Raji (cell line): Measurements from ENCODE around the gene TMEM178B.

Source experiments
- POLR2A ChIP-seq: IDR thresholded peaks from 2 replicates; pipeline ENCODE4 v1.6.1; 2011; ENCODE audit warnings: low read depth, low read length, control low read depth; ENCODE audit not compliant: insufficient read depth

TMEM178B gene

DNA sequence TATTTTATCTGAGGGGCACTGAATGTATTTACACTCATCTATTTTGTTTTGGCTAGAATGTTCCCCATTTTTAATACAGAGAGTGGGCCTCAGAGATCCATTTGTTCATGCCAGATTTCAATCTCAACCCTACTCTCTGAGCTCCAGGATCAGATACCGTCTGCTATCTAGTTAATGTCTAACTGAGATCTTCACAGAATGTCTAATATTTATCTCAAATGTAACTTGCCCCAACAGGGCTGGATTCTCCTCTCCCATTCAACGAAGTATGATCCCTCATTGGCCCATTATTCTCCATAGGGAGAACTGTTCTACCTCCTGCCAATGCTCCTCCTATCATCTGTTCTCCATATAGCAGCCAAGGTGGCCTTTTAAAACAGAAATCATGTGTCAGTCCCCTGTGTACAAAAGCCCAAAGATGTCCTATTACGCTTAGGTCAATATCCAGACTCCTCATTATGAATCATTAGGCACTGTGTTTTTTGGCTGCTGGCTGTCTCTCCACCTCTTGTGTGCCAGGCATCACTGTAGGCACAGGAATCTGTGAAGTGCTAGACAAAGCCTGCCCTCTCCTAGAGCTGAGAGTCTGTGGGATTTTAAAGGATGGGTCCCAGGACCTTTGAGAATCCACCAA, 308.0 kb downstream of the TMEM178B start:
- TF ChIP-seq POLR2A = no peak

DNA sequence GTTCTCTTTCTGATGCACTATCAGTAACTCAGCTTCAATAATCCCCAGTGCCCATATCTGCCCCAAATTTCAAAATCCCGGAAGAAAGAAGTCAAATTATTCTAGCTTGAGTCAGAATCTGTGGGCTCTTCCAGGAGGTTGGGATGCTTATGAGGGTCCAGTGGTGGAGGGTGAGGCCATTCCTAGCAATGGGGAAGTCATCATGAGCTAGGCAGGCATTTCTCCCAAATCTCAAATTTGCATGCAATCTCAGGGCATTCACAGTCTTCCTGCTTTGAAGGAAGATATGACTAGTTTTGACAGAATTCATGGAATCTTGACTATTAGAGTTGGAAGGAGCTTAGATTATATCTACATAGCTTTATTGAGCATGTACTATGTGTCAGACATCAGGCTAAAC, 313.0 kb downstream of the TMEM178B start:
- TF ChIP-seq POLR2A = no peak

DNA sequence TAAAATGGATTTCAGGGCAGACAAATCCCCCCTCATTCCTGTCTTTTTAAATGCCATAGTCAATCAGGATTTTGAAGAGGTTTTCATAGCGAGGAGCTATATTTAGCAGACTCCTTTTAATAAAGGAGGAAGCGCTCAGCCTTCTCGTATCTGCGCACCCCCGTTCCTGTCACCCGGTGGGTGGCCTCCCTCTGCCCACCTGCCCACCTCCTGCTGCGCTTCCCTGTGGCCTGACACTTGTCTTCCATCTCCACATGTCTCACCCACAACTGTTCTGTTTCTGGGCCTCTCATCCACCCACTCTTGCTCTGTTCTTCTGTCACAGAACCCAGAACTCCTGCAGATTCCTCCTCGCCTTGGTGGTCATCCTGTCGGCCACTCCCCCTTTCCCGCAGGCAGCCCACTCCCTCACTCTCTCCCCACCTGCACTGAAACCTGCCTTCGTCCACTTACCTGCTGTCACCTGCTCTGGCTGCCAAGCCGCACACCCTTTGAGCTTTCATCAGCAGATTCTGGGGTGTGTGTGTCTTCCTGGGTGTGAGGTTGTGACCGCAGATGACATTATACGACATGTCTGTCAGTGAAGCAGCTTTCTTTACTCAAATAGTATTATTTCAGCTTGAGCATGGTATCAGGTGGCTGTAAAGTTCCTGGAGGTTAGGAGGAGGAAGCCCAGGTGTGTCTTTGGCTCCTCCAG, 313.8 kb downstream of the TMEM178B start:
- no peak for TF ChIP-seq POLR2A

DNA sequence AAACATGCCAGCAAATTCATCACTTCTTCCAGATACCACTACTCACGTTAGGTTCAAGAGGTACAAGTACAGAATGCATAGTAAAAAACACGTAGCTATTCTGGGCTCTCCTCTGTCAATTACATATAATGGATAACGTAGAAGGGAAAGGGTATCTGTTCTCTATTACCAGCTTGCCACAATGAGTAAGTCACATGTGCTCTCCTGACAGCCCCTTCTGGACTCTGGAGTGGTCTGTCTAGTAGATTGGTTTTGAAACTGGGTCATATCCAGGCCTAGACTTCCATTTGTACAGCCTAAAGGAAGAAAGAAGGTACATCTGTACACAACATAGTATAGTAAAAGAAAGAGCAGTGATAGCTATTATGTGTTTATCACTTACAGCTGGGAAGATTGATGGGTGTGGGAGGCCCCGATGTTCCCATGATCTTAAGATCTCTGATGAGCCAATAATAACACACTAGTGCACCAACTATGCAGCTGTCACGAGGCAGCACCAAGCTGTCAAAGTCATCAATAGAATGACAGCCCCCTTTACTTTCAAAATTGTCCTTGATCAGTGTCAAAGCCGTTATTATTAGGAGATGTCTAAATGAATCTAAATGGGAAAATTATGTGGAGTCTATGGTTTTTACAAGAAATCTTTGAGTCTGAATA, 315.4 kb downstream of the TMEM178B start:
- no peak for TF ChIP-seq POLR2A

DNA sequence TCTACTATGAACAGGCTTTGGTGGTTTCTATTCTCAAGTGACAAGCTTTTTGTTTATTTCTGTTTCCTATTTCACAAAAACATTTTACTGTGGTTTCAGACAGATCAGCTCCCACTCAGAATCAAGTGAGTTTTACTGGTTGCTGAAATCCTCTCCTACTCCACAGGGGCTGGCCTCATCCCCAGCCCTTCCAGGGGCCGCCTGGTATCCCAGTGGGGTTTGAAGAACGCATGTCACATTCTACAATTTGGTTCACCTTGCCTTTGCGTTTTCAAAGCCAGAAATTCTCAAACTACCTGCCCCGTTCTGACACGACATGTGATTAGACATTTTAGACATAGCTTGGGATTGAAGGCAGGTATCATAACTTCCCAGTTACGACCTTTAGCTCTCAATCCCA, 316.5 kb downstream of the TMEM178B start:
- TF ChIP-seq POLR2A = no peak

DNA sequence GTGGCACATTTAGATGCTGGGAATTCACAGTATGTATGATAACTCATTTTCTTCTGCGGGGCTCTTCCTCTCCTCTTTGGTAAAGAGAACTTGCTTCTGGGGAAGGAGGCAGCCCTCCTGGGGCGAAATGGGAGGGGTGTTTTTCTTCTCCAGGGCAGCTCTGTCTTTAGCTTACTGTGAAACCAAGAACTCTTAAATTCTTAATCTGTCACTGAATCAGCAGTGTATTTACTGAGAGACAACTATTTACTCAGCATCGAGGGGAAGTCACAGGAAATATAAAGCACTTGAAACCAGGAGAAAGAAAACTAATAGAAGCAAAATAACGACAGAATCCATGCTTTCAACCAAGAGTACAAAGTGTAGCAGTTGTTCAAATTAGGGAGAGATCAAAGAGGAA, 319.2 kb downstream of the TMEM178B start:
- no peak for TF ChIP-seq POLR2A

DNA sequence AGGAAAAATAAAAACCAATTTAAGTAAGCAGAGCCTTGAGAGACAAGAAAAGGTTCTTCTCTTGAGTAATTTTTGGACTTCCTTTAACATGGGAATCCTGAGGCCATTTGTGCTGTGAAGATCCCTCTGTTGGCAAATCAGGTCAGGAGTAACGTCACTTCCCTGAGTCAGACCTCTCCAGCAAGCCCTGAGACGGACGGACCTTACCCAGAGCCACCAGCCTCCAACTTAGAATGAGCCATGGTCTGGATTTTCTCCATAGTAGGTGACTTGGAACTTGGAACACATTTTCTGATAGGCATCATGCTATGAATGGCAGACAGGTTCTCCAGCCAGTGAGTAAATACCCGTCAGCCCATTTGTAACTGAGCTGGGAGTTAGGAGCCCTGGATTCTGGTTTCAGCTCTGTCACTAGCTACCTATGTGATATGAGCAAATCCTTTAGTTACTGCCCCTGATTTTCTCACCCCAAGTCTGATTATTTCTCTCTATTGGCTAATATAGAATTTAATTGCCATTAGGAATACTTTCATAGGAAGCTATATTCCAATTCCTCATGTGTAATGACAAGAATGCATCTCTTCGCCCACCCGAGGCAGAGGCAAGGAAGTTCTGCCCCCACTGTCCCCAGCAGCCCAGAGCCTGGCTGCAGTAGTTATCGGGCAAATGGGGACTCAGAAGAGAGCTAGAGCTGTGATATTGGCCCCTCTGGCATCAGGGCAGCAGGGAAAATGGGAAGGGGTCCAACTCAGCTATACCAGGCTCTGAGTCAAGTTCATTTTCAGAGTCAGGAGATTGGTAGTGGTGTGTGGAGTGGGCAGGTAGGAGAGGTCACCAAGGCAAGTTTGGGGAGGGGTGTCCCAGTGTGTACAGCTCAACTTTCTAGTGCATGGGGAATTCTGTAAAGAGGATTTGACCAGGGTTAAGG, 323.6 kb downstream of the TMEM178B start:
- TF ChIP-seq POLR2A = no peak

DNA sequence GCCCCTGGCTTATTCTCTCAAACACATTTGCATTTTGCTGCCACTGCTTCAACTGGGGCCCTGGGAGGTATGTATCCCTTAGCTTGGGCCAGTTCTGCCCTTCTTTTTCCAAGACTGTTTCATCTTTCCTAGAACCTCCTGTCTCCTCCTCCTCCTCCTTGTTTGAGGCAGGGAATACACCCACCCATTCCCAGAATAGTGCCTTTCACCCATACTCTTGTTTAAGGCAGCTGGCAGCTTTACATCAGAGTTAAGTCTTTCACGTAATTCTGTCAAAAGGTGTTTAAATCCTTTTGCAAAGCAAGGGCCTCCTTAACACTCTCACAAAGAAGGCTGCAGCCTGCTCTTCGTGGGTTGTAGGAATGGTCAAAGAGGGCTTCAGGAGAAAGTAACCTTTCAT, 326.5 kb downstream of the TMEM178B start:
- no peak for TF ChIP-seq POLR2A

DNA sequence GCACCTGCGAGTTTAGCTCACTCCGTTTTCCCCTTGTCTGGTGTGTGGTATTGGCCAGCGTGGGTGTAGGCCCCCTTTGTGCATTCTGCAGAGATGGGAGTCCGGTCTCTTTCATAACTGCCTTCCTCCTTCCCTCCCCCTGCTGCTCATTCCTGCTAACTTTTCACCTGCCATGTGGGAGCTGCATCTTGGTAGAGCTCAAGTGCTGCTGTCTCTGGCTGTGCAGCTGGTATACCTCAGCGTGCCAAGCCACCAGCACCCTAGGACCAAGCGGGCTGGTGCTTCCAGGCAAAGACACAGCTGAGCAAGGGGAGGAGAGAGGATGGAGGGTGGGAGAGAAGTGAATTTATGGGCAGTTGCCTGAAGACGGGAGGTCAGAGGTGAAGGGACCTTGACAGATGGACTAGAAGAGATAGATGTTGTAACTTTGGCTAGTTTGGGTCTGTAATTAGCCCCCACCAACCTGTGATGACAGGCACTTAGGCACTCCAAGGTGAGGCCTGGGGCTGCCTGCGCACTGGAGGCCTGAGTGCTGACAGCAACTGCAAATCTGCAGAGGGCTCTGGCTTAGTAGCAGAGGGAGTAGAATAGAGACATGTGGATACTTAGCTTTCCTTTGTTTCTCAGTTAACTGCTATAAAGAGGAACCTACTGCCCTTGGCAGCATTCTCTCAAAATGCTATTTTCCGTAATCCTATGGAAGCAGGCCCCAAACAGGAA, 328.6 kb downstream of the TMEM178B start:
- TF ChIP-seq POLR2A = no peak

DNA sequence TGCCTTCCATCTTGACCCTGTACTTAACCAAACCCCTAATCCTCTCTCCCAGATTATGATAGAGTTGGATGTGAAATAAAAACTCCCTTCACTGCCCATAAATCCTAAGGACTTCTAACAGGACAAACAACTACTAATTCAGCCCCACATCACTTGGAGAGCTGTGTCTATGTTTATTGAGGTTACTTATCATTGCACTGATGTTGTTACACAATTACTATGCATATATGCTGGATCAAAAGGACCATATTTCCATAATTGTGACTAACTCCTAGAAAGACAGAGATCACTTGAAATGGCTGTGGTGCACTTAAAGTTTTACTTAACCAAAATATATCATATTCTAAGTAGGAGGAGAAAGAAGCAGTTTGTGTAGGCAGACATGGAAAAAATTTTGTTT, 332.5 kb downstream of the TMEM178B start:
- TF ChIP-seq POLR2A = no peak

DNA sequence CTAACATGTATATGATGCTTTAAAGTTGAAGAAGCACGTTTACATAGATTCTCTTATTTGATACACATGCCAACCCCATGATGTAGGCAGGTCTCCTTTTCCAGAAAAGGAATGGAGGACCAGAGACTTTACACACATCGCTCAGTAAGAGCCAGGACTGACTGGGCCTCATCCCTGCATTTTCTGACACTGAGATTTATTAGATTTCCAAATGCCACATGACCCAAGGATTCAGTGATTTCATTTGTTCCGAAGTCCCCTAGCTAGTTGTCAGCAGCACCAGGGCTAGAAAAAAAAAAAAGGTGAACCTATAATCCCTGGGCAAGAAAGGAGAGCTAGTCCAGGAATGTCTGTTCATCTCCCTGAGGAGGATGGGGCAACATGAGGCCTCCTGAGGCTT, 334.0 kb downstream of the TMEM178B start:
- no peak for TF ChIP-seq POLR2A

DNA sequence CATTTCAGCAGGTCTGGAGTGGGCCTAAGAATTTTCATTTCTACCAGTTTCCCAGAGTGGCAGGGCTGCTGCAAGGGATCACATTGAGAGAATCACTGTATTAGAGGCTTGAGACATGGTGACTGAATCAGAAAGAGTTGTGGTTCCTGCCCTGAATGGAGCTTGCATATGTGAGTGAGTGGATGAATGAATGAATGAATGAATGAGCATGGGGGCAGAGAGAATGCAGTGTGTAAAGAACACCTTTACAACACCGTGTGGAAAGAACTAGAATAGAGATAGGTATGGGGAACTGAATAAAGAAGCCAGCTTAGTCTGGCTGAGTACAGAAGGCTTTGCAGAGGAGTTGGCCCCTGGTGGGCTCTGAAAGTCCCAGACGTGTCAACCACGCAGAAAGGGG, 334.6 kb downstream of the TMEM178B start:
- TF ChIP-seq POLR2A = no peak

DNA sequence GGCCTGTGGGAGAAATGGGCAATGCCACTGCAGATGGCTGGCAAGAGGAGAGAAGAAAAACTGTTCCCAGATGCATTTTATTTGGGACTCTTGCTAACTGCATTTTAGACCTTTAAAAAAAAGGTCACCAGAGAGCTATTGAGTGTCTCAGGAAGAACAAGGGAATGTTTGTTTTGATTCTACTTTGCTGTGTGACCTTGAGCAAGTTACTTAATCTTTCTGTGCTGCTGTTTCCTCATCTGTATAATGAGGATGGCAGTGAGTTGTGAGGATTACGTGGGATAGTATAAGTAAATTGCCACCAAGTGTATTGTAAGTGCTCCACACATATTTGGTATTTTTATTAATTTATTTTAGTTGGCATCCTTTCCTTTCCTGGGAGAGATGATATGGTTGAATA, 335.4 kb downstream of the TMEM178B start:
- no peak for TF ChIP-seq POLR2A

DNA sequence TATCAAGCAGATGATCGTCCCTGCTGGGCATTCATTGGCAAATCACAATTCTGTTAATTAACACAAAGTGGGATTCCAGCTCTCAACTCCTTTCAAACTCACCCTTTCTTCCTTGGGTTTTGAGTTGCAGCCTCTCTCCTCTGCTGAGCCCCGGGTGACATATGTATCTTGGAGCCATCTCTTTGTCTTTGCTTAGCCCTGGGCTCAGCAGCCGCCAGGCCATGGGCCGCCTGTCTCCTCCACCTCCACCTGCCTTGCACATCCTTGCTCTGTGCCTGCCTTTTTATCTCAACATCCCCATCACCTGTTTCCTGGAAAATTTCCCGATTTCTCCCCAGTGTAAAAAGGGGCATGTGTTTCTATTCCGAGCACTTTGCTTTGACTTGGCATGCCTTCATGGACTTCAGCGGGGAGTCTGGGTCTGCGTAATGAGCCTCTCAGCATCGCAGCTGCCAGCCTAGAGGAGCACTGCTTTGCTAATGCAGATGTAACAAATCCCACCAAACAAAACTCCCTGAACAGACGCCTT, 336.0 kb downstream of the TMEM178B start:
- no peak for TF ChIP-seq POLR2A

DNA sequence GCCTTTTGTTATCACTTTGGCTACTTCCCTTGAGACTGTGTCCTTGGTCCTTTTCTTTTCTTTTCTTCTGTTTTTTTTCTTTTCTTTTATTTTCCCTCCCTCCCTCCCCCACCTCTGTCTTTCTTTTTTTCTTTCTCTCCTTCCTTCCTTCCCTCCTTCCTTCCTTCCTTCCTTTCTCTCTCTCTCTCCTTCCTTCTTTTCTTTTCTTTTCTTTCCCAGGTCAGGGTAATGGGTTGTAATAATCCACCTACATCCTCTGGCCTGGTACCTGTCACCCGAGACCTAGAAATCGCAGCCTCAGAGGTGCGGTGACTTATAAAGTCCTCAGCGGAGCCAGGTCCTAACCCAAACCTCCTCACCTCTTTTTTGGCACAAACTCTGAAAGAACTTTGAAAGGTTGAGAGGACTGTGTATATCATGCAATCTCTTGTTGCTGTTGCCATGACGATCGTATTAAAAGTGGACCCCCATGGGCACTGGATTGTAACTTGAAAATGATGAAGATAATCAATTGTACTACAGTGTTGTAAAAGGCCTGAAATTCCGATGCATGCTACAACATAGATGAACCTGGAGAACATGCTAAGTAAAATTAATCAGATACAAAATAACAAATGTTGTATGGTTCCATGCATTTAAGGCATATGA, 336.6 kb downstream of the TMEM178B start:
- no peak for TF ChIP-seq POLR2A

DNA sequence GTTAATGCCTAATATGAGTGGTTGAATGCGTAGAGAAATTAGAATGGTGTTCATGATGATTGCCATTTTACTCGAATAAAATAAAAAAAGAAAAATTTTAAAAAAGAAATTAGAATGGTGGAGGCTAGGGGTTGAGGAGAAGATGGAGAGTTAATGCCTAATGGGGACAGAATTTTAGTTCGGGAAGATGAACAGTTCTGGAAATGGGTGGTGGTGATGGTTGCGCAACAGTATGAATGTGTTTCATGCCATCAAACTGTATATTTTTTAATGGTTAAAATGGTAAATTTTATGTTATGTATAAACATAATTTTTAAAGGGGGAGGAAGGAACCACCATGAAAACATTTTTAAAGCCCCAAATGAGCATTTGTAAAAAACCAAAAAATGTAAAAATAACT, 337.3 kb downstream of the TMEM178B start:
- no peak for TF ChIP-seq POLR2A
